HEK293T (cell line): ENCODE results near the gene OR2D3.

ENCODE experiments used
- ARNT ChIP-seq: fragments of 450-650 bp; IDR thresholded peaks from 2 replicates; pipeline ENCODE4 v1.6.1; 2017; ENCODE audit warnings: mild to moderate bottlenecking
- CTBP1 ChIP-seq: fragments of 450-650 bp; IDR thresholded peaks from 2 replicates; pipeline ENCODE4 v1.6.1; 2016; ENCODE audit warnings: borderline replicate concordance
- ELF4 ChIP-seq: fragments of 450-650 bp; IDR thresholded peaks from 2 replicates; pipeline ENCODE4 v1.6.1; 2017; ENCODE audit warnings: antibody characterized with exemption
- FOXA1 ChIP-seq: fragments of 450-650 bp; IDR thresholded peaks from 2 replicates; pipeline ENCODE4 v1.6.1; 2016; ENCODE audit warnings: mild to moderate bottlenecking
- FOXK2 ChIP-seq: fragments of 450-650 bp; IDR thresholded peaks from 2 replicates; pipeline ENCODE4 v1.6.1; 2016; ENCODE audit warnings: mild to moderate bottlenecking
- FOXM1 ChIP-seq: fragments of 450-650 bp; IDR thresholded peaks from 2 replicates; pipeline ENCODE4 v1.6.1; 2017; ENCODE audit warnings: mild to moderate bottlenecking, borderline replicate concordance
- HDGF ChIP-seq: fragments of 450-650 bp; IDR thresholded peaks from 2 replicates; pipeline ENCODE4 v1.6.1; 2017; ENCODE audit warnings: antibody characterized with exemption, borderline replicate concordance
- L3MBTL2 ChIP-seq: fragments of 450-650 bp; conservative IDR thresholded peaks from 2 replicates; pipeline ENCODE4 v1.6.1; 2016; ENCODE audit warnings: mild to moderate bottlenecking
- LEF1 ChIP-seq: fragments of 450-650 bp; IDR thresholded peaks from 2 replicates; pipeline ENCODE4 v1.6.1; 2017; ENCODE audit warnings: mild to moderate bottlenecking, borderline replicate concordance
- NFRKB ChIP-seq: fragments of 450-650 bp; IDR thresholded peaks from 2 replicates; pipeline ENCODE4 v1.6.1; 2016; ENCODE audit warnings: mild to moderate bottlenecking, moderate library complexity
- PKNOX1 ChIP-seq: fragments of 450-650 bp; IDR thresholded peaks from 2 replicates; pipeline ENCODE4 v1.6.1; 2016
- SP1 ChIP-seq: fragments of 450-650 bp; IDR thresholded peaks from 2 replicates; pipeline ENCODE4 v1.6.1; 2017
- SUZ12 ChIP-seq: fragments of 450-650 bp; IDR thresholded peaks from 2 replicates; pipeline ENCODE4 v1.6.1; 2016; ENCODE audit warnings: mild to moderate bottlenecking
- ZNF384 ChIP-seq: fragments of 450-650 bp; IDR thresholded peaks from 2 replicates; pipeline ENCODE4 v1.6.1; 2016

- no peak for TF ChIP-seq ELF4
- no peak for TF ChIP-seq HDGF
- no peak for TF ChIP-seq NFRKB
- TF ChIP-seq LEF1 = no peak
- TF ChIP-seq ZNF384 = no peak
- no peak for TF ChIP-seq FOXK2
- TF ChIP-seq FOXM1 = no peak
- no peak for TF ChIP-seq PKNOX1
- no peak for TF ChIP-seq CTBP1
- TF ChIP-seq FOXA1 = no peak
- no peak for TF ChIP-seq ARNT
- no peak for TF ChIP-seq SUZ12
- no peak for TF ChIP-seq L3MBTL2
- TF ChIP-seq SP1 = no peak
Measured at GRCh38 chr11:6898911-6899310, 21.9 kb upstream of the OR2D3 start.
